CD14-positive monocyte (primary cell): ENCODE data around the gene NAA16. TPM values are rescaled to one million over a fixed set of nuclear protein-coding genes. Genes with fewer than 3 reads are reported as not detected.

Experiments used
- DNase-seq, 3 donors: peaks; one replicate each; pipeline ENCODE4 v3.0.0-alpha.2; 2011 to 2022
- H2AFZ ChIP-seq: 2 replicates; pipeline ENCODE4 v1.6.0; 2012; ENCODE audit warnings: mild to moderate bottlenecking, low read depth, low read length, inconsistent platforms; ENCODE audit not compliant: insufficient read depth, poor library complexity, severe bottlenecking
- H3K27ac ChIP-seq, 2 donors: 1 replicate in 1 of 2; 2 replicates in 1 of 2; pipeline ENCODE4 v1.5.1; 2012 to 2013; ENCODE audit warnings: low read length in 2 of 2, control low read depth in 1 of 2, inconsistent platforms in 1 of 2, low read depth in 1 of 2, mild to moderate bottlenecking in 1 of 2
- H3K27me3 ChIP-seq, 2 donors: one replicate each; pipeline versions ENCODE4 v1.6.0 to v1.6.1; 2011 to 2013; ENCODE audit warnings: low read length in 2 of 2; ENCODE audit not compliant: control insufficient read depth in 2 of 2, insufficient read depth in 2 of 2
- H3K36me3 ChIP-seq, 2 donors: replicated peaks in 1 of 2; 1 replicate in 1 of 2; 2 replicates in 1 of 2; pipeline versions ENCODE4 v1.5.1 to v1.6.1; 2012 to 2013; ENCODE audit warnings: low read length in 2 of 2, control low read depth in 1 of 2, inconsistent platforms in 1 of 2, mild to moderate bottlenecking in 1 of 2; ENCODE audit not compliant: insufficient read depth in 2 of 2, control insufficient read depth in 1 of 2
- H3K4me1 ChIP-seq, 2 donors: 1 replicate in 1 of 2; 2 replicates in 1 of 2; pipeline versions ENCODE4 v1.5.1 to v1.6.1; 2012 to 2013; ENCODE audit warnings: low read length in 2 of 2, control low read depth in 1 of 2, inconsistent platforms in 1 of 2, mild to moderate bottlenecking in 1 of 2, moderate library complexity in 1 of 2; ENCODE audit not compliant: insufficient read depth in 2 of 2, control insufficient read depth in 1 of 2
- H3K4me2 ChIP-seq: replicated peaks from 2 replicates; pipeline ENCODE3; 2012; ENCODE audit warnings: low read length, moderate library complexity, mild to moderate bottlenecking; ENCODE audit not compliant: poor library complexity, severe bottlenecking; ENCODE audit errors: extremely low read depth
- H3K4me3 ChIP-seq, 3 experiments: fragments of 200-600 bp in 1 of 3; sonication (generic) in 1 of 3; replicated peaks in 1 of 3; 1 replicate in 2 of 3; 2 replicates in 1 of 3; pipeline ENCODE4 v1.5.1; 2011 to 2013; ENCODE audit warnings: low read length in 3 of 3, mild to moderate bottlenecking in 3 of 3, control low read depth in 2 of 3, low read depth in 2 of 3, inconsistent platforms in 1 of 3, moderate library complexity in 1 of 3
- H3K79me2 ChIP-seq: 2 replicates; pipeline ENCODE4 v1.6.0; 2012; ENCODE audit warnings: mild to moderate bottlenecking, control low read depth, inconsistent platforms, low read length, moderate library complexity; ENCODE audit not compliant: insufficient read depth
- H3K9ac ChIP-seq: 2 replicates; pipeline ENCODE4 v1.6.0; 2017; ENCODE audit warnings: low read length, mild to moderate bottlenecking; ENCODE audit not compliant: insufficient read depth, poor library complexity, severe bottlenecking
- H3K9me3 ChIP-seq, 2 donors: replicated peaks in 1 of 2; 1 replicate in 1 of 2; 2 replicates in 1 of 2; pipeline versions ENCODE4 v1.5.1 to v1.6.1; 2012 to 2013; ENCODE audit warnings: low read length in 2 of 2, control low read depth in 1 of 2; ENCODE audit not compliant: control insufficient read depth in 1 of 2, insufficient read depth in 1 of 2
- H4K20me1 ChIP-seq: 2 replicates; pipeline ENCODE4 v1.6.0; 2012; ENCODE audit warnings: mild to moderate bottlenecking, low read length, control low read depth, moderate library complexity; ENCODE audit not compliant: insufficient read depth
- H3K27ac Mint-ChIP-seq, 7 donors: one replicate each; pipeline ENCODE4 v1.8.0; 2020; ENCODE audit warnings: mild to moderate bottlenecking in 7 of 7, mixed read lengths in 7 of 7, moderate library complexity in 6 of 7, inconsistent platforms in 2 of 7
- H3K27me3 Mint-ChIP-seq, 3 donors: one replicate each; pipeline ENCODE4 v1.8.0; 2021 to 2022; ENCODE audit warnings: low read depth in 3 of 3, mild to moderate bottlenecking in 3 of 3, mixed read lengths in 3 of 3, moderate library complexity in 3 of 3, inconsistent platforms in 1 of 3
- H3K36me3 Mint-ChIP-seq, 2 donors: one replicate each; pipeline ENCODE4 v1.8.0; 2020; ENCODE audit warnings: mixed read lengths in 2 of 2, inconsistent platforms in 1 of 2, mild to moderate bottlenecking in 1 of 2
- H3K4me1 Mint-ChIP-seq: one replicate; pipeline ENCODE4 v1.8.0; 2020; ENCODE audit warnings: mild to moderate bottlenecking, mixed read lengths
- H3K4me3 Mint-ChIP-seq, 2 donors: one replicate each; pipeline ENCODE4 v1.8.0; 2020; ENCODE audit warnings: mild to moderate bottlenecking in 2 of 2, mixed read lengths in 2 of 2, moderate library complexity in 1 of 2
- H3K9me3 Mint-ChIP-seq, 7 donors: one replicate each; pipeline ENCODE4 v1.8.0; 2020 to 2022; ENCODE audit warnings: mixed read lengths in 7 of 7, mild to moderate bottlenecking in 6 of 7, moderate library complexity in 6 of 7, inconsistent platforms in 2 of 7
- CTCF ChIP-seq: fragments of 200-600 bp; IDR thresholded peaks from one replicate; pipeline ENCODE4 v1.8.0; 2022; ENCODE audit warnings: antibody characterized with exemption, mild to moderate bottlenecking
- WGBS: methylation state at CpG from one replicate; pipeline ENCODE4 v1.1.5; 2013; ENCODE audit warnings: missing lambda C conversion rate; ENCODE audit not compliant: insufficient coverage; 5-methylcytosine and 5-hydroxymethylcytosine counted together
- intact Hi-C, 2 donors: fragments of 100-400 bp; cut with micrococcal nuclease; formaldehyde crosslinking; loops; one replicate each; pipeline versions ENCODE4 v1.15.0 to v1.15.1; 2023
- polyA plus RNA-seq, 3 donors: library from polyadenylated mRNA; depleted of rRNA in 1 of 3; unstranded in 2 of 3; stranded (reverse) in 1 of 3; fragments of 300-500 nt in 2 of 3; fragments of >200 nt in 1 of 3; fragmentation: Illumina TruSeq in 2 of 3; gene quantifications; 1 replicate in 2 of 3; 2 replicates in 1 of 3; pipeline ENCODE4 v1.2.3, GENCODE V29; 2012 to 2021

Gene NAA16
- polyA plus RNA-seq, 3 donors: 3.8 to 20.6 (median 5.9) TPM

DNA sequence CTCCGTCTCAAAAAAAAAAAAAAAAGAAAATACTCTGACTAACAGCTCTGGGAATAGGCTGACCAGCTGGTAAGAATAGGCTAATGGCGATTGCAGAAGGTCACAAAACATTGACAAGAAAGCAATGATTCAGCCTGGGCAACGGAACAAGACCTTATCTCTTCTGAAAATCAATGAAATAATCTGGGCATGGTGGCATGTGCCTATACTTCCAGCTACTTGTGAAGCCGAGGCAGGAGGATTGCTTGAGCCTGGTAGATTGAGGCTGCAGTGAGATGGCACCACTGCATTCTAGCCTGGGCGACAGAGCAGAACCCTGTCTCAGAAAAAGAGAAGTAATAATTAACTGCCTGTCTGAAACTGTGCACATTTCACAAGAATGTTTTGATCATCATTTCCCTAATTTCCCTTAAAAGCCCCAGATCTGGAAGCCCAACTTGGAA, 28.9 kb upstream of the NAA16 start:
- Mint-ChIP-seq H3K27ac (peak overlapping the region; percentile 70 to 88 (median 87)), H3K9me3 (peaks cover 0 to 4% (median 0%) of the 10 kb centered on the region in 7 donors), H3K27me3 (peaks cover 0 to 8% (median 0%) of the 10 kb centered on the region in 3 donors), H3K36me3 (no peaks in the 10 kb centered on the region), H3K4me3 (peak overlapping the region; percentile 52 to 89), H3K4me1 (peaks cover 22% of the 10 kb centered on the region)
- Histone ChIP-seq H3K4me3 (peak overlapping the region in 1 of 3 experiments; percentile 42), H2AFZ (peak overlapping the region; percentile 76), H3K36me3 (no peaks in the 10 kb centered on the region), H3K9ac (no peak overlapping the region), H3K9me3 (no peaks in the 10 kb centered on the region), H4K20me1 (no peaks in the 10 kb centered on the region), H3K4me2 (peak overlapping the region; percentile 54), H3K4me1 (peaks cover 15 to 20% of the 10 kb centered on the region in 2 donors), H3K27me3 (no peaks in the 10 kb centered on the region), H3K79me2 (no peaks in the 10 kb centered on the region), H3K27ac (peak overlapping the region in 1 of 2 donors; percentile 63)
- WGBS: 17% methylated on average over 3 of the region's 5 CpGs
- TF ChIP-seq CTCF: no peak
- intact Hi-C loops: no loop called here
- peak; percentile 42 to 64 (median 61) for DNase-seq

DNA sequence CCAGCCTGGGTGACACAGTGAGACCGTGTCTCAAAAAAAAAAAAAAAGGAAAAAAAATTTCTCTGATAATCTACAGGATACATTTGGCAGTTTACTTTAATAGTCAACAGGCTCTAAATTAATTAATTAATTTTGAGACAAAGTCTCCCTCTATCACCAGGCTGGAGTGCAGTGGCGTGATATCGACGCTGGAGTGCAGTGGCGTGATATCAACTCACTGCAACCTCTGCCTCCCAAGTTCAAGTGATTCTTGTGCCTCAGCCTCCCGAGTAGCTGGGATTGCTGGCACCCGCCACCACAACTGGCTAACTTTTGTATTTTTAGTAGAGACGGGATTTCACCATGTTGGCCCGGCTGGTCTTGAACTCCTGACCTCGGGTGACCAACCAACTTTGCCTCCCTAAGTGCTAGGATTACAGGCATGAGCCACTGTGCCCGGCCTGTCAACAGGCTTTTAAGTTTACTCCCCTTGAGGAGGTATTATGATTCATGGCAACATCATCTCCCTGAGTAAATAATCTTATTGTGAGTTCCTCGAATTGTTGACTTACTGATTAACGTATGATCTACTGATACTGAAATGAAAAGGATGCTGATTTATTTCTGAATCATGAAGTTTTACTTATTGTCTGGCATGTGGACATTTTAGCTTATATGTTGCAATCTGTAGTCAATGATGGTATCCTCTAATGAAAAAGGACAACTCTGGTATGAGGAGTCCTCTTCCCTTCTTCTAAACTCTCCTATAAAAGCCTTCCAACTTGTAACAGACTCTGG, 26.4 kb upstream of the NAA16 start:
- Histone ChIP-seq H3K36me3 (no peaks in the 10 kb centered on the region), H3K27me3 (no peaks in the 10 kb centered on the region), H3K9ac (no peak overlapping the region), H3K79me2 (no peaks in the 10 kb centered on the region), H3K9me3 (no peaks in the 10 kb centered on the region), H3K4me3 (no peak overlapping the region), H2AFZ (no peak overlapping the region), H4K20me1 (no peaks in the 10 kb centered on the region), H3K4me2 (no peak overlapping the region), H3K4me1 (peaks cover 18 to 20% of the 10 kb centered on the region in 2 donors), H3K27ac (no peak overlapping the region)
- peaks cover 0 to 7% (median 0%) of the 10 kb centered on the region in 3 donors for H3K27me3 Mint-ChIP-seq
- H3K4me3 Mint-ChIP-seq: no peak overlapping the region
- no peak for TF ChIP-seq CTCF
- H3K4me1 Mint-ChIP-seq: peaks cover 26% of the 10 kb centered on the region
- peaks cover 0 to 5% (median 0%) of the 10 kb centered on the region in 7 donors for H3K9me3 Mint-ChIP-seq
- intact Hi-C loops: no loop called here
- no peaks in the 10 kb centered on the region for H3K36me3 Mint-ChIP-seq
- WGBS: 96% methylated on average over 8 of the region's 13 CpGs
- no peak overlapping the region for H3K27ac Mint-ChIP-seq
- no peak for DNase-seq
